Renal cortical epithelial cell (primary cell): ENCODE data around the gene RPL13. TPM values are rescaled to one million over a fixed set of nuclear protein-coding genes. Genes with fewer than 3 reads are reported as not detected.
"Not testable (repeated sequence)": the region's sequence is repeated elsewhere in the genome, so short reads cannot be mapped to it uniquely, and the experiment has no call there.

Source experiments
- DNase-seq: peaks from one replicate; pipeline ENCODE4 v3.0.0-alpha.2; 2011; ENCODE audit warnings: low read depth
- total RNA-seq: library from RNA; depleted of rRNA; stranded (reverse); fragments of >200 nt; gene quantifications from 2 replicates; pipeline ENCODE4 v1.2.3, GENCODE V29; 2014

The RPL13 gene
- total RNA-seq, 1 donor from 2014 or later: 1,512 TPM

GRCh38 chr16:89562939-89563338 is 2.5 kb downstream of the RPL13 start:
- no peak for DNase-seq

GRCh38 chr16:89563639-89564392 is 3.3 kb downstream of the RPL13 start:
- no peak for DNase-seq

- DNase-seq: no peak
Observed at GRCh38 chr16:89564476-89565255, 4.2 kb downstream of the RPL13 start.

- DNase-seq: no peak
Observed at GRCh38 chr16:89565256-89565505, 4.7 kb downstream of the RPL13 start.

- peak; percentile 45 for DNase-seq
Observed at GRCh38 chr16:89565506-89566372, 5.3 kb downstream of the RPL13 start.

- no peak for DNase-seq
Observed at GRCh38 chr16:89567656-89568594, 7.4 kb downstream of the RPL13 start.

GRCh38 chr16:89569506-89570341 is 9.2 kb downstream of the RPL13 start:
- no peak for DNase-seq

GRCh38 chr16:89570342-89570923 is 10.0 kb downstream of the RPL13 start:
- no peak for DNase-seq

GRCh38 chr16:89570983-89571598 is 10.6 kb downstream of the RPL13 start:
- DNase-seq: not testable (repeated sequence)

GRCh38 chr16:89571636-89572035 is 11.2 kb downstream of the RPL13 start:
- DNase-seq: no peak

- DNase-seq: no peak
Observed at GRCh38 chr16:89572073-89572484, 11.6 kb downstream of the RPL13 start.

GRCh38 chr16:89572485-89573205 is 12.2 kb downstream of the RPL13 start:
- DNase-seq: no peak

GRCh38 chr16:89573826-89574680 is 13.6 kb downstream of the RPL13 start:
- DNase-seq: no peak

GRCh38 chr16:89574681-89575246 is 14.3 kb downstream of the RPL13 start:
- no peak for DNase-seq

- DNase-seq: no peak
Observed at GRCh38 chr16:89575247-89576152, 15.0 kb downstream of the RPL13 start, which contains the start of gene CPNE7. Gene CPNE7, plus strand, starts transcription at chr16:89575758. Its CDS starts 140 bp downstream, at chr16:89575898.
